Caco-2 (cell line): ENCODE data around the gene METTL16. TPM values are rescaled to one million over a fixed set of nuclear protein-coding genes. Genes with fewer than 3 reads are reported as not detected.
"Not testable (repeated sequence)": the region's sequence is repeated elsewhere in the genome, so short reads cannot be mapped to it uniquely, and the experiment has no call there.

Experiments
- BruUV-seq: library from RNA; stranded (reverse); fragments of 400-500 nt; replicated peaks from 2 replicates; lab custom pipeline; 2021; lab: Mats Ljungman, UMichigan
- CTCF ChIA-PET: fragments of 300-600 bp; sonication (Branson Sonifier 250); formaldehyde crosslinking; loops from one replicate; lab custom pipeline; 2022; ENCODE audit warnings: antibody characterized with exemption; lab: Charles Lee
- POLR2A ChIA-PET: fragments of 300-600 bp; sonication (Branson Sonifier 250); formaldehyde crosslinking; loops from one replicate; lab custom pipeline; 2022; ENCODE audit warnings: antibody characterized with exemption; lab: Charles Lee
- DNase-seq, 2 experiments: peaks; one replicate each; pipeline versions ENCODE4 v3.0.0 to v3.0.0-alpha.2; 2020 to 2022
- H3K27me3 ChIP-seq: replicated peaks from 2 replicates; pipeline ENCODE4 v1.6.0; 2011; ENCODE audit warnings: low read length; ENCODE audit not compliant: control insufficient read depth, insufficient read depth
- H3K36me3 ChIP-seq: 2 replicates; pipeline ENCODE4 v1.5.1; 2011; ENCODE audit warnings: low read length; ENCODE audit not compliant: control insufficient read depth, insufficient read depth
- H3K4me1 ChIP-seq: fragments of 250-450 bp; sonication (Bioruptor Pico); 2 replicates; pipeline ENCODE4 v1.5.1; 2020; ENCODE audit warnings: mild to moderate bottlenecking
- H3K4me3 ChIP-seq: 2 replicates; pipeline ENCODE4 v1.5.1; 2011; ENCODE audit warnings: low read depth, mild to moderate bottlenecking, control low read depth, low read length
- H3K9me3 ChIP-seq: fragments of 250-450 bp; sonication (Bioruptor Pico); 2 replicates; pipeline ENCODE4 v1.5.1; 2020; ENCODE audit warnings: mild to moderate bottlenecking, moderate library complexity
- H3K27ac Mint-ChIP-seq: one replicate; pipeline ENCODE4 v1.8.0; 2022; ENCODE audit warnings: mixed read lengths; ENCODE audit not compliant: unreplicated experiment
- H3K27me3 Mint-ChIP-seq: one replicate; pipeline ENCODE4 v1.8.0; 2022; ENCODE audit warnings: mixed read lengths; ENCODE audit not compliant: insufficient read depth, unreplicated experiment
- H3K36me3 Mint-ChIP-seq: one replicate; pipeline ENCODE4 v1.8.0; 2022; ENCODE audit warnings: mild to moderate bottlenecking, mixed read lengths; ENCODE audit not compliant: insufficient read depth, unreplicated experiment
- H3K4me1 Mint-ChIP-seq: one replicate; pipeline ENCODE4 v1.8.0; 2022; ENCODE audit warnings: low read depth, mixed read lengths; ENCODE audit not compliant: unreplicated experiment
- H3K4me3 Mint-ChIP-seq: one replicate; pipeline ENCODE4 v1.8.0; 2022; ENCODE audit warnings: mild to moderate bottlenecking, moderate library complexity, mixed read lengths; ENCODE audit not compliant: unreplicated experiment
- H3K9me3 Mint-ChIP-seq: one replicate; pipeline ENCODE4 v1.8.0; 2022; ENCODE audit warnings: mixed read lengths; ENCODE audit not compliant: unreplicated experiment
- CTCF ChIP-seq, 2 experiments: fragments of 200-600 bp in 1 of 2; IDR thresholded peaks; 1 replicate in 1 of 2; 2 replicates in 1 of 2; pipeline versions ENCODE4 v1.5.1 to v1.8.0; 2011 to 2022; ENCODE audit warnings: antibody characterized with exemption in 1 of 2, control low read depth in 1 of 2, inconsistent platforms in 1 of 2, low read depth in 1 of 2, low read length in 1 of 2, mild to moderate bottlenecking in 1 of 2, moderate library complexity in 1 of 2; ENCODE audit not compliant: insufficient read depth in 1 of 2, severe bottlenecking in 1 of 2, unreplicated experiment in 1 of 2
- intact Hi-C: fragments of 100-400 bp; cut with micrococcal nuclease; formaldehyde crosslinking; loops from one replicate; pipeline ENCODE4 v1.10.0; 2022; ENCODE audit not compliant: unreplicated experiment
- total RNA-seq: library from RNA; stranded (reverse); gene quantifications from 2 replicates; pipeline ENCODE4 v1.2.3, GENCODE V29; 2022

Gene METTL16
- total RNA-seq, 1 experiment from 2014 or later = 50.4 TPM

DNA sequence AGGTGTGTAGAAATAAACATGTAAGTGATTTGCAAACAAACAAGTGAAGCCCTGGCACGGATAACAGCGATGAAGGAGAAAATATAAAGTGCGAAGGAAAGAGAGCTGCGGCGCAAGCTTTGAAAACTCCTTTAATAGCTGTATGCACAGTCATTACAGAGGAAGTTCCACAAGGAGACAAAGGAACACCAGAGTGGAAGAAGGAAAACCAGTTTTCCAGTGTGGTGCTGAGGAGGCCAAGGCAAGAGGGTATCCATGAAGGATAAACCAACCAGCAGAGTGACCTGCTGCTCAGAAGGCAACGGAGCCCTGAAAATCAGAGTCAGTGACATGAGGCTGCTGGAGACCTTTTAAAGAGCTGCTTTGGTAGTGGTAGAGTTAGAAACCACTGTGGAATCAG is 24.4 kb downstream of the METTL16 start:
- Histone ChIP-seq H3K36me3 (no peaks in the 10 kb centered on the region), H3K27me3 (no peaks in the 10 kb centered on the region), H3K4me3 (no peak overlapping the region), H3K4me1 (peaks cover 8% of the 10 kb centered on the region), H3K9me3 (no peaks in the 10 kb centered on the region)
- TF ChIP-seq CTCF (IDR thresholded peaks at IDR 0.05; ENCODE audit: insufficient read depth in 1 of 2, low read depth in 1 of 2, low read length in 1 of 2, severe bottlenecking in 1 of 2, unreplicated experiment in 1 of 2) = no peak
- no TSS peak for BruUV-seq
- H3K27me3 Mint-ChIP-seq = no peaks in the 10 kb centered on the region
- CTCF ChIA-PET = no interaction called here
- no peak for DNase-seq
- peaks cover 8% of the 10 kb centered on the region for H3K36me3 Mint-ChIP-seq
- POLR2A ChIA-PET = interaction anchor here (1.0 kb wide), 1 partner anchor 24 kb away, joined by 3 read pairs; the partner anchor contains the start of gene METTL16
- H3K9me3 Mint-ChIP-seq = no peaks in the 10 kb centered on the region
- no peak overlapping the region for H3K4me3 Mint-ChIP-seq
- no peak overlapping the region for H3K27ac Mint-ChIP-seq
- H3K4me1 Mint-ChIP-seq = peaks cover 23% of the 10 kb centered on the region
- intact Hi-C loops = no loop called here

DNA sequence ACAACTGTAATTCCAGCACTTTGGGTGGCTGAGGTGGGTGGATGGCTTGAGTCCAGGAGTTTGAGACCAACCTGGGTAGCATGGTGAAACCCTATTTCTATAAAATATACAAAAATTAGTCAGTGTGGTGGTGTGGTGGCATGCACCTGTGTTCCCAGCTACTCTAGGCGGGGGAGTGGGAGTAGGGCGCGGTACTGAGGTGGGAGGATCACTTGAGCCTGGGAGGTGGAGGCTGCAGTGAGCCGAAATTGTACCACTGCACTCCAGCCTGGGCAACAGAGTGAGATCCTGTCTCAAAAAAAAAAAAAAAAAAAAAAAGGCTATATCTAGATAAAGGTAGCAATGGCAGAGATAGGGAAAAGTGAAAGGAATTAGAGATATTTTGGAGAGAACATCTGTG is 25.0 kb downstream of the METTL16 start:
- H3K4me3 Mint-ChIP-seq, H3K36me3 ChIP-seq, BruUV-seq, H3K4me3 ChIP-seq, H3K9me3 Mint-ChIP-seq, H3K9me3 ChIP-seq, H3K27me3 ChIP-seq, H3K4me1 ChIP-seq, DNase-seq, intact Hi-C loops, H3K36me3 Mint-ChIP-seq, H3K27me3 Mint-ChIP-seq: not testable (repeated sequence)
- Mint-ChIP-seq H3K27ac (peak overlapping the region; percentile 61), H3K4me1 (peaks cover 23% of the 10 kb centered on the region)
- ChIA-PET CTCF (interaction anchor here (0.7 kb wide), 1 partner anchor 299 kb away, joined by 3 read pairs; no protein-coding TSS in a partner anchor), POLR2A (interaction anchor here (1.0 kb wide), 1 partner anchor 25 kb away, joined by 3 read pairs; the partner anchor contains the start of gene METTL16)

DNA sequence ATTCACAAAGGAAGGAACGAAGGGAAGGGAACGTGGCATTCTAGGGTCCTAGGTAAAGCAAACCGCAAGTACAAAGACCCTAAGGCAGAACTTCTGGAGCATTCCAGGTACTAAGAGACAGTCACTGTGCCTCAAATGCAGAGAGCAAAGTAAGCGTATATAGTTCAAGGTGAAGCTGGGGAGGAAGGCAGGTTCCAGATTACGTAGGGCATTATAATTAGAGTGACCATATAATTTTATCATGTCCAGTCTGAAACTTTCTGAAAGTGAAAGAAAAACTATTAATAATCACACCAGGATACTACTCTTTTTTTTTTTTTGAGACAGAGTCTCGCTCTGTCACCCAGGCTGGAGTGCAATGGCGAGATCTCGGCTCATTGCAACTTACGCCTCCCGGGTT is 25.7 kb downstream of the METTL16 start:
- Histone ChIP-seq H3K4me1 (peaks cover 8% of the 10 kb centered on the region), H3K36me3 (no peaks in the 10 kb centered on the region), H3K27me3 (no peaks in the 10 kb centered on the region), H3K4me3 (no peak overlapping the region), H3K9me3 (no peaks in the 10 kb centered on the region)
- Mint-ChIP-seq H3K27me3 (no peaks in the 10 kb centered on the region), H3K36me3 (peaks cover 9% of the 10 kb centered on the region), H3K4me1 (peaks cover 23% of the 10 kb centered on the region), H3K9me3 (no peaks in the 10 kb centered on the region), H3K4me3 (peak overlapping the region; percentile 11), H3K27ac (peak overlapping the region; percentile 61)
- TF ChIP-seq CTCF (IDR thresholded peaks at IDR 0.05; ENCODE audit: insufficient read depth in 1 of 2, low read depth in 1 of 2, low read length in 1 of 2, severe bottlenecking in 1 of 2, unreplicated experiment in 1 of 2) = no peak
- intact Hi-C loops = loop anchor here (1.0 kb wide), 1 partner anchor 189 kb away; no protein-coding TSS in a partner anchor
- no TSS peak for BruUV-seq
- CTCF ChIA-PET = interaction anchor here (0.7 kb wide), 1 partner anchor 298 kb away, joined by 3 read pairs; no protein-coding TSS in a partner anchor
- DNase-seq = no peak
- POLR2A ChIA-PET = no interaction called here
